Measurements from ENCODE around the gene C8G. TPM values are rescaled to one million over a fixed set of nuclear protein-coding genes. Genes with fewer than 3 reads are reported as not detected.
A peak's percentile ranks its signal among the peaks of the same experiment; 100 is the strongest.

C8G gene
- polyA plus RNA-seq, 1 donor from 2014 or later, result not detected

- H4K20me1 ChIP-seq (ENCODE audit: insufficient read depth), result no peaks in the 10 kb centered on the region
- H3K36me3 ChIP-seq (ENCODE audit: insufficient read depth, low read length), result no peaks in the 10 kb centered on the region
- H3K79me2 ChIP-seq (replicated peaks; ENCODE audit: insufficient read depth, low read length), result no peaks in the 10 kb centered on the region
- H3K27me3 ChIP-seq (ENCODE audit: insufficient read depth, low read depth, low read length), result peaks cover 11% of the 10 kb centered on the region
- H3F3A ChIP-seq (ENCODE audit: insufficient read depth, low read length, poor library complexity, severe bottlenecking), result no peaks in the 10 kb centered on the region
- no peak within 1 kb of the TSS for H3K27ac ChIP-seq (ENCODE audit: low read length)
- no peak within 1 kb of the TSS for H3K4me2 ChIP-seq (ENCODE audit: low read length)
- no peak for TF ChIP-seq CTCF (IDR thresholded peaks at IDR 0.05; ENCODE audit: poor library complexity, severe bottlenecking)
- no peak for TF ChIP-seq TAF1 (IDR thresholded peaks at IDR 0.05; ENCODE audit: low read depth)
- TF ChIP-seq SMC3 (conservative IDR thresholded peaks at IDR 0.05; ENCODE audit: poor library complexity), result no peak
- no peak for TF ChIP-seq EZH2 (IDR thresholded peaks at IDR 0.05; ENCODE audit: borderline replicate concordance, insufficient read depth, low read length, poor library complexity, severe bottlenecking)
- TF ChIP-seq POLR2AphosphoS5 (IDR thresholded peaks at IDR 0.05), result no peak
- TF ChIP-seq REST (IDR thresholded peaks at IDR 0.05; ENCODE audit: borderline replicate concordance), result no peak
- TF ChIP-seq RAD21 (conservative IDR thresholded peaks at IDR 0.05), result no peak
- H3K9me2 ChIP-seq (ENCODE audit: insufficient read depth, low read length), result no peaks in the 10 kb centered on the region
- H2AFZ ChIP-seq (ENCODE audit: low read depth, low read length), result no peak within 1 kb of the TSS
- no peaks in the 10 kb centered on the region for H3K9me3 ChIP-seq (ENCODE audit: low read length)
- H3K4me3 ChIP-seq (ENCODE audit: low read length), result peak within 1 kb of the TSS; percentile 64
- peak within 1 kb of the TSS; percentile 46 for H3K9ac ChIP-seq (ENCODE audit: low read length)
Measured at GRCh38 chr9:136977223-136977622, 32.2 kb downstream of the C8G start, which contains the start of gene PTGDS. Gene PTGDS, plus strand, starts transcription at chr9:136977504. Its CDS starts 75 bp downstream, at chr9:136977579.

GRCh38 chr9:136977649-136978072 is 32.6 kb downstream of the C8G start:
- no peaks in the 10 kb centered on the region for H3K36me3 ChIP-seq (ENCODE audit: insufficient read depth, low read length)
- H2AFZ ChIP-seq (ENCODE audit: low read depth, low read length), result no peak overlapping the region
- H3K9me2 ChIP-seq (ENCODE audit: insufficient read depth, low read length), result no peaks in the 10 kb centered on the region
- no peaks in the 10 kb centered on the region for H4K20me1 ChIP-seq (ENCODE audit: insufficient read depth)
- H3K79me2 ChIP-seq (replicated peaks; ENCODE audit: insufficient read depth, low read length), result no peaks in the 10 kb centered on the region
- no peaks in the 10 kb centered on the region for H3F3A ChIP-seq (ENCODE audit: insufficient read depth, low read length, poor library complexity, severe bottlenecking)
- no peak overlapping the region for H3K4me2 ChIP-seq (ENCODE audit: low read length)
- H3K9ac ChIP-seq (ENCODE audit: low read length), result peak overlapping the region; percentile 46
- H3K9me3 ChIP-seq (ENCODE audit: low read length), result no peaks in the 10 kb centered on the region
- H3K27ac ChIP-seq (ENCODE audit: low read length), result no peak overlapping the region
- peak overlapping the region; percentile 64 for H3K4me3 ChIP-seq (ENCODE audit: low read length)
- TF ChIP-seq REST (IDR thresholded peaks at IDR 0.05; ENCODE audit: borderline replicate concordance) (no peak), EP300 (conservative IDR thresholded peaks at IDR 0.05; ENCODE audit: poor library complexity, severe bottlenecking) (no peak), SMC3 (conservative IDR thresholded peaks at IDR 0.05; ENCODE audit: poor library complexity) (no peak), POLR2AphosphoS5 (IDR thresholded peaks at IDR 0.05) (no peak), EZH2 (IDR thresholded peaks at IDR 0.05; ENCODE audit: borderline replicate concordance, insufficient read depth, low read length, poor library complexity, severe bottlenecking) (no peak), CTCF (IDR thresholded peaks at IDR 0.05; ENCODE audit: poor library complexity, severe bottlenecking) (no peak)
- H3K27me3 ChIP-seq (ENCODE audit: insufficient read depth, low read depth, low read length), result peaks cover 11% of the 10 kb centered on the region
